ENCODE measurements around the gene NELL1.

NELL1 gene

DNA sequence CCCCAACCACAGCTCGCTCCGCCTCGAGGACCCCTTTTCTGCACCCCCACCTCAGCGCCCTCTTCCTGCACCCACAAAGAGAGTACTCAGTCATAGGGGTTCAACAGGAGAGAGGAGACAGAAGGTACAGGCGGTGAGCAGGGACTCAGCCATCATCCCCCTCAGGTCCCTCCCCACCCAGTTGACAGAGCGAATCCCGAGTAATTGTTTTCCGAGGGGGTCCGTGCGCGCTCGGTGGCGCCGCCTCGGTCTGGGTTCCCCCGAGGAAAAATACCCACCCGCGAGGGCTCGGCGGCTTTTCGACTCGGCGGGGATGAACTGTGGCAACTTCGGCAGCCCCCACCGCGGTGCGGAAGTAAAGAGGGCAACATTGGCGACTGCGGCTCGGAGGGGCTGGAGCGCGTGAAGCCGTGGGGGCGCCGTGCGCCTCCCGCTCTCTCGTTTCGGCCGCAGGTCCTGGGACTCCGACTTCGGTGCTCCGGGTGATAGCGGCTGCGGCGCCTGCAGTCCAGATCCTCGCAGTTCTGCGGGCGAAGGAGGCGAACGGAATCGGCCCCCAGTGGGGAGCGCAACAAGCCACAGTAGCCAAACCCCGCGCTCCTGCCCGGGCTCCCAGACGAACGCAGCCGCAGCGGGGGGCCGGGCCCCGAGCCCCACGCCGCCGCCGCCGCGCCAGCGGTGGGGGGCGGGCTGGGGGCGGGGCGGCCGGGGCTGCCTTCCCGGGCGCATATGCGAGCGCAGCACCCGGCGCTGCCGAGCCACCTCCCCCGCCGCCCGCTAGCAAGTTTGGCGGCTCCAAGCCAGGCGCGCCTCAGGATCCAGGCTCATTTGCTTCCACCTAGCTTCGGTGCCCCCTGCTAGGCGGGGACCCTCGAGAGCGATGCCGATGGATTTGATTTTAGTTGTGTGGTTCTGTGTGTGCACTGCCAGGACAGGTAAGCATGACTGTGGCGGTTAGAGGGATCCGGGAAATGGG lies at the start of gene NELL1:
Gene NELL1, plus strand, starts transcription at position 743 of the 976 bp plus-strand sequence.
- Histone ChIP-seq H3K4me1 (ENCODE audit: control insufficient read depth, insufficient read depth, low read length, unreplicated experiment) (no peaks in the 10 kb centered on the region), H3K79me2 (ENCODE audit: control insufficient read depth, insufficient read depth, low read length, unreplicated experiment) (no peaks in the 10 kb centered on the region), H3K27ac (ENCODE audit: low read depth, low read length) (no peak within 1 kb of the TSS), H2AFZ (ENCODE audit: low read length, unreplicated experiment) (no peak within 1 kb of the TSS), H3K4me3 (ENCODE audit: low read depth, low read length) (no peak within 1 kb of the TSS), H3K36me3 (ENCODE audit: insufficient read depth, low read length) (no peaks in the 10 kb centered on the region), H3K27me3 (ENCODE audit: insufficient read depth, low read length) (peaks cover 70% of the 10 kb centered on the region)

DNA sequence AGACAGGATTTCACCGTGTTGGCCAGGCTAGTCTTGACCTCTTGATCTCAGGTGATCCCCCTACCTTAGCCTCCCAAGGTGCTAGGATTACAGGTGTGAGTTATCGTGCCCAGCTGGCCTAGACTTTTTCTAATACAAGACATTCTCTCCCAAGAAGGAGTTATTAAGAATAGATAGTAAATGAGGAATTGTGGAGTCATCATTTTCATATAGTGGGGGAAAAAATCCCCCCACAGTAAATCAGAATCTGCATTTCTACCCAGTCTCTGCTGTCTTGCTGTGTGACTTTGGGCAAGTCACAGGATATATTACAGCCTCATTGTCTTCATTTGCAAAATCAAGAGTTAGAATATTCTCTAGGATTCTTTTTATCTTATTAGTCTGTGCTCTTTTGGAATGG lies 48.4 kb upstream of the NELL1 start:
- no peaks in the 10 kb centered on the region for H3K36me3 ChIP-seq (ENCODE audit: insufficient read depth, low read length)
- H2AFZ ChIP-seq (ENCODE audit: low read length, unreplicated experiment) = no peak overlapping the region
- no peaks in the 10 kb centered on the region for H3K4me1 ChIP-seq (ENCODE audit: control insufficient read depth, insufficient read depth, low read length, unreplicated experiment)
- no peaks in the 10 kb centered on the region for H3K79me2 ChIP-seq (ENCODE audit: control insufficient read depth, insufficient read depth, low read length, unreplicated experiment)
- no peak overlapping the region for H3K27ac ChIP-seq (ENCODE audit: low read depth, low read length)
- no peak overlapping the region for H3K4me3 ChIP-seq (ENCODE audit: low read depth, low read length)
- H3K27me3 ChIP-seq (ENCODE audit: insufficient read depth, low read length) = peaks cover 36% of the 10 kb centered on the region; the same call in 1 of the 2 replicates

GRCh38 chr11:20621679-20622078 lies 47.7 kb upstream of the NELL1 start:
- Histone ChIP-seq H2AFZ (ENCODE audit: low read length, unreplicated experiment) (no peak overlapping the region), H3K36me3 (ENCODE audit: insufficient read depth, low read length) (no peaks in the 10 kb centered on the region), H3K27ac (ENCODE audit: low read depth, low read length) (no peak overlapping the region), H3K4me3 (ENCODE audit: low read depth, low read length) (no peak overlapping the region), H3K79me2 (ENCODE audit: control insufficient read depth, insufficient read depth, low read length, unreplicated experiment) (no peaks in the 10 kb centered on the region), H3K4me1 (ENCODE audit: control insufficient read depth, insufficient read depth, low read length, unreplicated experiment) (no peaks in the 10 kb centered on the region), H3K27me3 (ENCODE audit: insufficient read depth, low read length) (peaks cover 38% of the 10 kb centered on the region; the same call in 1 of the 2 replicates)

- Histone ChIP-seq H3K27me3 (ENCODE audit: insufficient read depth, low read length) (peaks cover 31% of the 10 kb centered on the region), H3K79me2 (ENCODE audit: control insufficient read depth, insufficient read depth, low read length, unreplicated experiment) (no peaks in the 10 kb centered on the region), H2AFZ (ENCODE audit: low read length, unreplicated experiment) (no peak overlapping the region), H3K27ac (ENCODE audit: low read depth, low read length) (no peak overlapping the region), H3K36me3 (ENCODE audit: insufficient read depth, low read length) (no peaks in the 10 kb centered on the region), H3K4me1 (ENCODE audit: control insufficient read depth, insufficient read depth, low read length, unreplicated experiment) (no peaks in the 10 kb centered on the region), H3K4me3 (ENCODE audit: low read depth, low read length) (no peak overlapping the region)
Observed at GRCh38 chr11:20623252-20623651, 46.1 kb upstream of the NELL1 start.

DNA sequence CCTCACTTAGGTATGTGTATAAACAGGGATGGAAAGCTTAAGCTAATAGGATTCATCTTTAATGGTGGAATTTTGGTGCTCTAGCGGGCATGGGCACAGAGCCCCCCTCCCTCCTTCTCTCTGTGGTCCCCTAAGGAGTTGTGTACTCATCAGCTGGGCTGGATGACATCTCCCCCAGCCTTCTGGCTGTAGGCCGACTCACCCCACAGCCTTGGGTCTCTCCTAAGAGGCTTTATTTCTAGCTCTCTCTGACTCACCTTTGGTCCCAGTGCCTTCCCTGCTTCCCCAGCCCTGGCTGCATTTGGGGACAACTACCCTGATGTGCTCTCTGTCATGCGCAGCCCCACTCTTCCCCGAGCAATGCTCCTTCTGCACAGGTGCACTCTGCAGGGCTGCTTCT lies 43.1 kb upstream of the NELL1 start:
- no peaks in the 10 kb centered on the region for H3K36me3 ChIP-seq (ENCODE audit: insufficient read depth, low read length)
- no peak overlapping the region for H3K4me3 ChIP-seq (ENCODE audit: low read depth, low read length)
- H3K27ac ChIP-seq (ENCODE audit: low read depth, low read length) = no peak overlapping the region
- no peaks in the 10 kb centered on the region for H3K79me2 ChIP-seq (ENCODE audit: control insufficient read depth, insufficient read depth, low read length, unreplicated experiment)
- peaks cover 34% of the 10 kb centered on the region for H3K27me3 ChIP-seq (ENCODE audit: insufficient read depth, low read length)
- no peaks in the 10 kb centered on the region for H3K4me1 ChIP-seq (ENCODE audit: control insufficient read depth, insufficient read depth, low read length, unreplicated experiment)
- no peak overlapping the region for H2AFZ ChIP-seq (ENCODE audit: low read length, unreplicated experiment)

DNA sequence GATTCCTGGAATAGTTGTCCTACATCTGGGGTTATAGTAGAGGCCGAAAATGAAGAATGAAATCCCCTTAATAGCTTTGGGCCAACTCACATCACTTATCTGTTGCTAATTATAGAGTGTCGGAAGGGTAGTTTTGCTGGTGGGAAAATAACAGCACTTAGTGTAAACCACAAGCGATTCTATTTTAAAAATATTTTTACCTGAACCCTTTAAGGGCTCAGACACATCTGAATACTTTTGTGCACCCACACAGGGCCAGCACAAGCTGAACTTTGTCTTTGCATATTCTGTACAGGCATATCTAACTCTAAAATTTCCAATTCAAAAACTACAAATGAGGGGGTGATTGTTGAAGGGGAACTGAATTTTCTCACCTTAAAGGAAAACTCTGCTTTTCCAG lies 42.4 kb upstream of the NELL1 start:
- no peaks in the 10 kb centered on the region for H3K4me1 ChIP-seq (ENCODE audit: control insufficient read depth, insufficient read depth, low read length, unreplicated experiment)
- H2AFZ ChIP-seq (ENCODE audit: low read length, unreplicated experiment) = no peak overlapping the region

DNA sequence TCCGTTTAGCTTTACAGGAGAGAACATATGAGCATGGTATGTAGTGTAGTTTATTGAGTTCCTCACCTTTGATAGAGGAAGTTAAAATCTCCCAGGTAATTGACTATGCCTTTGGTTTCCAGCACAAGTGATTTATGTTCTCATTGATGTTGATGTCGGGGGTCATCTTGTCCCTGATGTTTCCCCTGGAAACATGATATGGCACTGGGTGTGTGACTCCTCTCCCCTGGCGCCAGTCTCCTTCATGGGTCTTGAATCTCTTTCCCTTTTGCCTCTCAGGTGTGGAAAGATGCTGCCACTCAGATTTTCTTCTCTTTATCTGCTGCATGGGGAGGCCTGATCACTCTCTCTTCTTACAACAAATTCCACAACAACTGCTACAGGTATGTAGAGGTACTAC lies 41.7 kb upstream of the NELL1 start:
- Histone ChIP-seq H3K27ac (ENCODE audit: low read depth, low read length) (no peak overlapping the region), H2AFZ (ENCODE audit: low read length, unreplicated experiment) (no peak overlapping the region)

More for the DNA sequence above, 42.4 kb upstream of the NELL1 start:
- Histone ChIP-seq H3K79me2 (ENCODE audit: control insufficient read depth, insufficient read depth, low read length, unreplicated experiment) (no peaks in the 10 kb centered on the region), H3K27me3 (ENCODE audit: insufficient read depth, low read length) (peaks cover 34% of the 10 kb centered on the region), H3K36me3 (ENCODE audit: insufficient read depth, low read length) (no peaks in the 10 kb centered on the region), H3K4me3 (ENCODE audit: low read depth, low read length) (no peak overlapping the region), H3K27ac (ENCODE audit: low read depth, low read length) (no peak overlapping the region)

GRCh38 chr11:20631519-20632168 lies 37.7 kb upstream of the NELL1 start:
- Histone ChIP-seq H3K4me3 (ENCODE audit: low read depth, low read length) (no peak overlapping the region), H3K79me2 (ENCODE audit: control insufficient read depth, insufficient read depth, low read length, unreplicated experiment) (no peaks in the 10 kb centered on the region), H2AFZ (ENCODE audit: low read length, unreplicated experiment) (no peak overlapping the region), H3K36me3 (ENCODE audit: insufficient read depth, low read length) (no peaks in the 10 kb centered on the region), H3K27me3 (ENCODE audit: insufficient read depth, low read length) (peaks cover 12% of the 10 kb centered on the region), H3K27ac (ENCODE audit: low read depth, low read length) (no peak overlapping the region), H3K4me1 (ENCODE audit: control insufficient read depth, insufficient read depth, low read length, unreplicated experiment) (no peaks in the 10 kb centered on the region)

More for the DNA sequence above, 41.7 kb upstream of the NELL1 start:
- H3K4me3 ChIP-seq (ENCODE audit: low read depth, low read length) = no peak overlapping the region
- peaks cover 29% of the 10 kb centered on the region for H3K27me3 ChIP-seq (ENCODE audit: insufficient read depth, low read length)
- no peaks in the 10 kb centered on the region for H3K36me3 ChIP-seq (ENCODE audit: insufficient read depth, low read length)
- H3K4me1 ChIP-seq (ENCODE audit: control insufficient read depth, insufficient read depth, low read length, unreplicated experiment) = no peaks in the 10 kb centered on the region
- no peaks in the 10 kb centered on the region for H3K79me2 ChIP-seq (ENCODE audit: control insufficient read depth, insufficient read depth, low read length, unreplicated experiment)

GRCh38 chr11:20632169-20632532 lies 37.2 kb upstream of the NELL1 start:
- no peaks in the 10 kb centered on the region for H3K79me2 ChIP-seq (ENCODE audit: control insufficient read depth, insufficient read depth, low read length, unreplicated experiment)
- H3K4me1 ChIP-seq (ENCODE audit: control insufficient read depth, insufficient read depth, low read length, unreplicated experiment) = no peaks in the 10 kb centered on the region
- no peak overlapping the region for H2AFZ ChIP-seq (ENCODE audit: low read length, unreplicated experiment)
- peaks cover 7% of the 10 kb centered on the region for H3K27me3 ChIP-seq (ENCODE audit: insufficient read depth, low read length)
- H3K4me3 ChIP-seq (ENCODE audit: low read depth, low read length) = no peak overlapping the region
- no peak overlapping the region for H3K27ac ChIP-seq (ENCODE audit: low read depth, low read length)
- H3K36me3 ChIP-seq (ENCODE audit: insufficient read depth, low read length) = no peaks in the 10 kb centered on the region

DNA sequence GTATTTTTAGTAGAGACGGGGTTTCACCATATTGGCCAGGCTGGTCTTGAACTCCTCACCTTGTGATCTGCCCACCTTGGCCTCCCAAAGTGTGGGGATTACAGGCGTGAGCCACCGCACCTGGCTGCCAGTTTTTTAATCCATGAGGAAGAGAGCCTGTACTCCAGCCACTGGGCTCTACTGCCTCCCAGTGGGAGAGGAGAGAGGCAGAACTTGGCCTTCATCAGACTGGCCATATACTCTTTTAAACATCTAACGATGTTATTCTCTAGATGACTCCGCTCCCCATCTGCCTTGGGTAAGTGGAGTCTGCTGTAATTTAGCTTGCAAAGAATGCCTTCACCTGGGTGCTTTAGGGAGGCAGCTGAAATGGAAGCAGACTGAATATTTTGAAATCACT lies 35.3 kb upstream of the NELL1 start:
- no peaks in the 10 kb centered on the region for H3K4me1 ChIP-seq (ENCODE audit: control insufficient read depth, insufficient read depth, low read length, unreplicated experiment)
- no peak overlapping the region for H3K27ac ChIP-seq (ENCODE audit: low read depth, low read length)
- H3K36me3 ChIP-seq (ENCODE audit: insufficient read depth, low read length) = no peaks in the 10 kb centered on the region
- peaks cover 9% of the 10 kb centered on the region for H3K27me3 ChIP-seq (ENCODE audit: insufficient read depth, low read length)
- no peaks in the 10 kb centered on the region for H3K79me2 ChIP-seq (ENCODE audit: control insufficient read depth, insufficient read depth, low read length, unreplicated experiment)
- H2AFZ ChIP-seq (ENCODE audit: low read length, unreplicated experiment) = no peak overlapping the region
- H3K4me3 ChIP-seq (ENCODE audit: low read depth, low read length) = no peak overlapping the region

DNA sequence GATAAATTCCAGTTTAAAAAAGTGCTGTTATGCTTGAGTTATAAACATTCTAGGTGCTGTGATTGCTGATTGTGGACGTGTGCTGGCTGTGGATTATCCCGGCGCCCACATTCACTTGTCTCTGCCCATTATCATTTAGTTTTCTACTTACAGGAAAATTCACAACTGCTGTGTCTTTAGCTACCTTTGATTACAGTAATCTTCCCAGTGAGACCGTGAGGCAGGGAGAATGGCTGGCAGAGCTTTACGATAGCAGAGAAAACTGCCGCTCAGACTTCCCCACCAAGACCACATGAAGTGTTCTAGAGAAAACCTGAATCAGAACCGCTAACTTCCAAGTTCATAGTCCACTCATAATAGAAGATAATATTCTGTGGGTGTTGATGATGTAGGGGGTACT lies 34.6 kb upstream of the NELL1 start:
- Histone ChIP-seq H3K36me3 (ENCODE audit: insufficient read depth, low read length) (no peaks in the 10 kb centered on the region), H3K4me3 (ENCODE audit: low read depth, low read length) (no peak overlapping the region), H3K4me1 (ENCODE audit: control insufficient read depth, insufficient read depth, low read length, unreplicated experiment) (no peaks in the 10 kb centered on the region), H3K79me2 (ENCODE audit: control insufficient read depth, insufficient read depth, low read length, unreplicated experiment) (no peaks in the 10 kb centered on the region), H2AFZ (ENCODE audit: low read length, unreplicated experiment) (no peak overlapping the region), H3K27ac (ENCODE audit: low read depth, low read length) (no peak overlapping the region), H3K27me3 (ENCODE audit: insufficient read depth, low read length) (peaks cover 17% of the 10 kb centered on the region)

Measured in ACC112 (cell line).